ENCODE data around the gene TENT4B. TPM values are rescaled to one million over a fixed set of nuclear protein-coding genes. Genes with fewer than 3 reads are reported as not detected.

The TENT4B gene
- total RNA-seq, 1 experiment from 2014 or later = 16.9 TPM

- peaks cover 12 to 18% of the 10 kb centered on the region in 2 experiments; a peak in 3 of 4 replicates for H3K4me1 ChIP-seq (ENCODE audit: control insufficient read depth in 1 of 2, insufficient read depth in 2 of 2, low read length in 2 of 2)
- H3K36me3 ChIP-seq (ENCODE audit: control insufficient read depth in 1 of 2, insufficient read depth in 2 of 2, low read length in 2 of 2) = no peaks in the 10 kb centered on the region
- intact Hi-C loops (cut with micrococcal nuclease) = no loop called here
- H3K9ac ChIP-seq (ENCODE audit: low read length) = no peak overlapping the region
- POLR2A ChIA-PET = no interaction called here
- H4K20me1 ChIP-seq (ENCODE audit: insufficient read depth) = no peaks in the 10 kb centered on the region
- H3K27ac ChIP-seq (ENCODE audit: low read depth, low read length) = no peak overlapping the region
- no peaks in the 10 kb centered on the region for H3K79me2 ChIP-seq (ENCODE audit: insufficient read depth, low read length)
- no TSS peak for BruUV-seq (replicated peaks)
- H3K9me3 ChIP-seq (ENCODE audit: control insufficient read depth in 1 of 2, insufficient read depth in 1 of 2, low read depth in 1 of 2, low read length in 2 of 2) = no peaks in the 10 kb centered on the region
- H3K4me3 ChIP-seq (replicated peaks in 1 of 2; ENCODE audit: low read depth in 1 of 2, low read length in 2 of 2) = no peak overlapping the region
- CTCF ChIA-PET = interaction anchor here (1.0 kb wide), 1 partner anchor 49 kb away, joined by 4 read pairs; no protein-coding TSS in a partner anchor
- H2AFZ ChIP-seq (ENCODE audit: low read depth, low read length, poor library complexity, severe bottlenecking) = no peak overlapping the region
- no peak for DNase-seq (ENCODE audit: low read depth, low spot score)
- H3K27me3 ChIP-seq (ENCODE audit: insufficient read depth, low read length) = no peaks in the 10 kb centered on the region
- H3K9me2 ChIP-seq (ENCODE audit: insufficient read depth) = no peaks in the 10 kb centered on the region
- no peak for TF ChIP-seq SP1 (IDR thresholded peaks at IDR 0.05; ENCODE audit: low read depth)
- TF ChIP-seq ATF3 (IDR thresholded peaks at IDR 0.05) = no peak
- no peak for TF ChIP-seq ZFX (IDR thresholded peaks at IDR 0.05)
- no peak for TF ChIP-seq RAD21 (IDR thresholded peaks at IDR 0.05; ENCODE audit: low read depth)
- no peak for TF ChIP-seq EZH2phosphoT487 (IDR thresholded peaks at IDR 0.05; ENCODE audit: borderline replicate concordance)
- no peak for TF ChIP-seq POLR2AphosphoS5 (IDR thresholded peaks at IDR 0.05; ENCODE audit: low read depth, low read length)
- no peak for TF ChIP-seq CTCF (IDR thresholded peaks at IDR 0.05 in 2 of 3, conservative IDR thresholded peaks at IDR 0.05 in 1 of 3; ENCODE audit: borderline replicate concordance in 1 of 3, insufficient read depth in 1 of 3, low read depth in 2 of 3, low read length in 2 of 3)
- no peak for TF ChIP-seq CEBPB (IDR thresholded peaks at IDR 0.05; ENCODE audit: low read depth)
- TF ChIP-seq ELF1 (IDR thresholded peaks at IDR 0.05; ENCODE audit: borderline replicate concordance, low read depth) = no peak
- TF ChIP-seq CBX3 (IDR thresholded peaks at IDR 0.05; ENCODE audit: low read depth) = no peak
- no peak for TF ChIP-seq TCF7L2 (IDR thresholded peaks at IDR 0.05; ENCODE audit: borderline replicate concordance, extremely low read depth, insufficient read depth, insufficient read length)
- no peak for TF ChIP-seq YY1 (IDR thresholded peaks at IDR 0.05; ENCODE audit: extremely low read depth, insufficient replicate concordance, low read depth, low read length)
- TF ChIP-seq EGR1 (IDR thresholded peaks at IDR 0.05; ENCODE audit: low read depth) = no peak
- 0 out of 2 replicates have a peak, but pooled peaks have one; percentile 24 for ATAC-seq
- H3K4me2 ChIP-seq (ENCODE audit: low read length) = no peak overlapping the region
- RAD21 ChIA-PET (ENCODE audit: low non-redundant PET in 1 of 2, low total read pairs in 2 of 2, uncharacterized antibody in 2 of 2, unreplicated experiment in 2 of 2) = no interaction called here
These were observed 106.5 kb downstream of the TENT4B start for GRCh38 chr16:50259334-50260205.

Measured in HCT116 (cell line).